Measurements from ENCODE around the gene KRTAP10-3.
"Not testable (repeated sequence)": the region's sequence is repeated elsewhere in the genome, so short reads cannot be mapped to it uniquely, and the experiment has no call there.

The KRTAP10-3 gene

GRCh38 chr21:44567481-44568171 lies 9.0 kb upstream of the KRTAP10-3 start:
- H3K4me3 ChIP-seq (ENCODE audit: control insufficient read depth, low read depth, low read length) = no peak overlapping the region
- no peak for TF ChIP-seq CTCF (IDR thresholded peaks at IDR 0.05; ENCODE audit: control insufficient read depth, insufficient read depth, low read depth, low read length, missing control alignments)
- no peak for DNase-seq (ENCODE audit: low read depth)

GRCh38 chr21:44566403-44566802 lies 7.8 kb upstream of the KRTAP10-3 start:
- no peak for TF ChIP-seq CTCF (IDR thresholded peaks at IDR 0.05; ENCODE audit: control insufficient read depth, insufficient read depth, low read depth, low read length, missing control alignments)
- no peak for DNase-seq (ENCODE audit: low read depth)

GRCh38 chr21:44564886-44565598 lies 6.4 kb upstream of the KRTAP10-3 start:
- DNase-seq (ENCODE audit: low read depth) = no peak
- H3K4me3 ChIP-seq (ENCODE audit: control insufficient read depth, low read depth, low read length) = no peak overlapping the region
- TF ChIP-seq CTCF (IDR thresholded peaks at IDR 0.05; ENCODE audit: control insufficient read depth, insufficient read depth, low read depth, low read length, missing control alignments) = no peak

More at GRCh38 chr21:44566403-44566802, 7.8 kb upstream of the KRTAP10-3 start:
- no peak overlapping the region for H3K4me3 ChIP-seq (ENCODE audit: control insufficient read depth, low read depth, low read length)

GRCh38 chr21:44564099-44564498 lies 5.5 kb upstream of the KRTAP10-3 start:
- TF ChIP-seq CTCF (IDR thresholded peaks at IDR 0.05; ENCODE audit: control insufficient read depth, insufficient read depth, low read depth, low read length, missing control alignments) = no peak
- H3K4me3 ChIP-seq (ENCODE audit: control insufficient read depth, low read depth, low read length) = no peak overlapping the region
- DNase-seq (ENCODE audit: low read depth) = no peak

GRCh38 chr21:44558329-44558675 lies 293 bp downstream of the KRTAP10-3 start:
- H3K4me3 ChIP-seq (ENCODE audit: control insufficient read depth, low read depth, low read length); DNase-seq (ENCODE audit: low read depth): not testable (repeated sequence)

- no peak for DNase-seq (ENCODE audit: low read depth)
- no peak for TF ChIP-seq CTCF (IDR thresholded peaks at IDR 0.05; ENCODE audit: control insufficient read depth, insufficient read depth, low read depth, low read length, missing control alignments)
- no peak overlapping the region for H3K4me3 ChIP-seq (ENCODE audit: control insufficient read depth, low read depth, low read length)
Measured at GRCh38 chr21:44557491-44558328, 885 bp downstream of the KRTAP10-3 start.

GRCh38 chr21:44556879-44557278 lies 1.7 kb downstream of the KRTAP10-3 start:
- no peak for TF ChIP-seq CTCF (IDR thresholded peaks at IDR 0.05; ENCODE audit: control insufficient read depth, insufficient read depth, low read depth, low read length, missing control alignments)
- no peak overlapping the region for H3K4me3 ChIP-seq (ENCODE audit: control insufficient read depth, low read depth, low read length)
- DNase-seq (ENCODE audit: low read depth) = no peak

Measured in AG09309 (cell line).